KBM-7 (cell line): Measurements from ENCODE around the gene SCN1A.
A peak's percentile ranks its signal among the peaks of the same experiment; 100 is the strongest.
"Not testable (repeated sequence)": the region's sequence is repeated elsewhere in the genome, so short reads cannot be mapped to it uniquely, and the experiment has no call there.

Experiments used
- DNase-seq: peaks from one replicate; pipeline ENCODE4 v3.0.0-alpha.2; 2015
- in situ Hi-C: fragments of 300-500 bp; cut with MboI; formaldehyde crosslinking; loops from 2 replicates; pipeline ENCODE4 v1.14.3; 2020; ENCODE audit warnings: low sequenced_read_pairs, low pct_unique_long_range_greater_than_20kb, mixed read lengths

SCN1A gene

DNA sequence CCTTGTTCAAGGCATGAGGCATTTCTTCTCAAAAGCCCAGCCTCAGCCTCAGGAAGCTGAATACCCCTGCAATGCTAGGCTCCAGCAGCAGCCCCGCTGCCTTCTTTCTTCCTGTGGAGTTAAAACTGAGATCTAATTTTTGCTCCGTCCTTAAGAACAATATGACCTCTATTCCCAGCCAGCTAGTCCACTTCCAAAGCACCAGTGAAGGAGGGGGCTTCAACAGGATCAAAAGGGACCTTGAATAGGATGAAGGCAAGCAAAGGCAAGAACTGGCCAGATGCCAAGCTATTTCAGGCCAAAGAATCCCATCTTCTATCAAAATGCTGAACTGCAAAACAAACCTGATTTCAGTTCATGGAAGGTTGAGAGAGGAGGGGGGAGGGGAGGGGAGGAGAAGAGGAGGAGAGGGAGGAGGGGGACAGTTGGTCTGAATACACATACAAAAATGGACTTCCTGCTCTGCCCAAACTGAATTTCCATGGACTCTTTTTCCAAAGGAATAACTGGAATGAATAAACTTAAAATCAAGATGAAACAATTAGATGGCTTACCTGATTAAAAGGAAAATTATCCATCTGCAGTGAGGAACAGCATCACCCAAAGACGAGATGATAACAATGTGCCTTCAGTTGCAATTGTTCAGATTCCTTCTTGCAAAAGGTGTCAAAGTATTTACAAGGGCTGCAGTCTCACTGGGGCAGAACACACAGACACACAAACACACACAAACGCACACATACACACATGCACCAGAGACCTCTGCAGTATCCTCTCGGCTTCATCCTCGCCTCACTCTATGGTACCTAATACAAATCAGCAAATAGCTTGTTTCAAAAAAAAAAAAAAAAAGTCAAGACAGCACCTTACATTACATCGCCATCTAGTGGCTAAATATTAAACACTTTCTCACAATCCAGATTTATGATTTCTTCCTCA lies at the start of gene SCN1A:
Gene SCN1A (minus strand): TSS at position 804 of the 939 bp plus-strand sequence. CDS start 54,399 bp downstream, outside the sequence.
- in situ Hi-C loops = no loop called here
- peak; percentile 61 for DNase-seq

GRCh38 chr2:166173263-166173662 lies 45.4 kb upstream of the SCN1A start:
- in situ Hi-C loops = no loop called here
- DNase-seq = no peak

- no peak for DNase-seq
- in situ Hi-C loops = no loop called here
Measured at GRCh38 chr2:166171216-166171615, 43.4 kb upstream of the SCN1A start.

DNA sequence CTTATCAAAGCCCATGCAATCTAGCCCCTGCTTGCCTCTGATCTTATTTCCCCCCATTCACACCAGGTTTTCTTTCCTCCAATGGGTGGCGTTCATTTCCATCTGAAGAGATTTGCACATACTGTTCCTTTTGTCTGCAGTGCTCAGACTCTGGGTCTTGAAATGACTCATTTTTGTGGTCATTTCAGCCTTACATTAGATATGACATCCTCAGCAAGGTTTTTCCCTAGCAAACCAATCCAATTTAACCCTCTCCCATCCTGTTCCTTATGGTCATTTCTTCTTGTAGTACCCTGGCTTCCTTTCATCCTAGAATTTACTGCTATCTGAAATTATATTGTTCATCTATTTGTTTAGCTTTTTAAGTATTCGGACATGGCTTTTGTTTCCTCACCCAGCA lies 42.5 kb upstream of the SCN1A start:
- no peak for DNase-seq
- in situ Hi-C loops = no loop called here

DNA sequence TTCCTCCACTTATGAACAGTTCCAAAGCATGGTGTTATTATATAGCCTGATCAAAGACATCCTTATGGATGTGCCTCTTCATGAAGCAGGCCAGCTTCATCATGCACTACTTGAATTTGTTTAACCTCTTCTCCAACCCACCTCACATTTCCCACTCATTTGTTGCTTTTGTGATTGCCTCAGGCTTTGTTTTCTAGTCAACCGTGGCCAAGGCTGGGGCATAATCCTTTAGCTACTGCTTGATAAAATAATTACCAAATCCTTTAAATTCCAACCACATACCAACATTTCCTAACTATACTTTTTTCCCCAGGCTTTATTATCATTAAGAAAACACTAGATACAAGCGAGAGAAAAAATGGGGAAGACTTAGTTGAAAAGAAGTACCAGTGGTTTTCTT lies 39.6 kb upstream of the SCN1A start:
- DNase-seq = no peak
- in situ Hi-C loops = no loop called here

DNA sequence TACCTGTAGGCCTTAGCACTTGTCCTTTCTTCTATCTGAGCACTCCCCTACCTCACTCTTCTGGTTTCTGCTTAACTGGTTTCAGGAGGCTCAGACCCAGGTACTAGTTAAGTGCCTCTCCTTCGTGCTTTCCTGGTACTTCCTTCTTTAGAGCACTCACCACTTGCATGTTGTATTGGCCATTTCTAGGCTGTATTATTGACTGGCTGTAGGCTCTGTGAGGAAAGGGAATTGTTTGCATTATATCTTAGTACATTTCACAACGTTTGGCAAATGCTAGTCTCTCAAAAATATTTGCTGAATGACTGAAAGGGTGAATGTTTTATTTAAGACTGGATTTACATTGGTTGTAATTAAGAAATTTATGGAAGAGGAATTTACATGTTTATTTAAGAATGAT lies 36.0 kb upstream of the SCN1A start:
- in situ Hi-C loops = no loop called here
- DNase-seq = no peak

- in situ Hi-C loops = no loop called here
- DNase-seq = no peak
Measured at GRCh38 chr2:166158546-166158945, 30.7 kb upstream of the SCN1A start.

GRCh38 chr2:166157578-166157977 lies 29.8 kb upstream of the SCN1A start:
- in situ Hi-C loops = no loop called here

DNA sequence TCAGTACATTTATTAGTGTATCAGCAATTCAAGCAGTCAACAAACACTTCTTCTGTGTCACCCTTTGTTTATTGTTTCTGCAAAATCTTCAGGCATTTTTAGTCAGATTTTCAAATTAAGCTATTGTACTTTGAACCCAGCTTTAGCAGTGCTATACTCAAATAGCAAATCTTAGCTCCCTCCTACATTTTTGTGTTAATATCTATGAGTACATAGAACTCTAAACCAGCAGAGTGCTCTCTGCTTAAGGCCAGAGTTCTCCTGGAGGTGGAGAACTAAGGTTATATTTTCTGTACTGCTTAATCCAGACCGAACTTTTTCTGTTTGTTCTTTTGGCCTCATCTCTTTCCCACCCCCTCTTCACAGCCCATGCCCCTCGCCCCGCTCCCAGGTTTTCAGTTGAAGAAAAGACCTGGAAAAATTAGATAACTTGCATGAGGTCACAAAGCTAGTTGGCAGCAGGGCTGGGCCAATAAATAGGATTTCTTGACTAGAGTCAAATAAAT lies 29.2 kb upstream of the SCN1A start:
- DNase-seq = no peak
- in situ Hi-C loops = no loop called here

More at GRCh38 chr2:166157578-166157977, 29.8 kb upstream of the SCN1A start:
- DNase-seq = no peak

- no peak for DNase-seq
- in situ Hi-C loops = no loop called here
Measured at GRCh38 chr2:166155589-166155988, 27.8 kb upstream of the SCN1A start.

DNA sequence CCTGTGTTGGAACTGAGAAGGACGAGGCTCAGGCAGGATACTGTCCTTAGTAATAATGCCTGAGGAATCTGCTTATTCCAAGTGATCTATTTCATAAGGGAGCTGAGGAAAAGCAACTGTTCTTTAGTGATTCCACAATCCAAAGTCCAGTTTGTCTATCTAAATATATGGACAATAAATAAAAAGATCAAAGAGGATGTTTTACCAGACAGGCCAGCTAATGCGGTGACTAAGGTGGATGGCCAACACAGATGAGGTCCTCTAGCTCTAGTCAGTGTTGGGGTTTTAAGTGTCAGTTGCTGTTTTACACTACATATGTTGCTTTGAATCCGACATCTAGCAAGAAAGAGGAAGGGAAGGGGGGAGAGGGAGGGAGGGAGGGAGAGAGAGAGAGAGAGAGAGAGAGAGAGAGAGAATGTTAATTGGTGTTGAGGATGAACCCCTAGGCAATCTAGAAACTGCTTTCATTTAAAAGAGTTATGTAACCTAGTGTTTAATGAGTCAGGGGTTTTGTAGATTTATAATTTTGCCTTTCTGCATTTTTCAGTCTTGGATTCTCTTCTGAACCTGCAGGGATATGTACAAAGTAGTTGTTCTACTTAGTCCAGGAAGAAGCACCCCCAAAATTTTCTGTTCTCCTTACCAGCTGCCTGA lies 27.0 kb upstream of the SCN1A start:
- in situ Hi-C loops = no loop called here

DNA sequence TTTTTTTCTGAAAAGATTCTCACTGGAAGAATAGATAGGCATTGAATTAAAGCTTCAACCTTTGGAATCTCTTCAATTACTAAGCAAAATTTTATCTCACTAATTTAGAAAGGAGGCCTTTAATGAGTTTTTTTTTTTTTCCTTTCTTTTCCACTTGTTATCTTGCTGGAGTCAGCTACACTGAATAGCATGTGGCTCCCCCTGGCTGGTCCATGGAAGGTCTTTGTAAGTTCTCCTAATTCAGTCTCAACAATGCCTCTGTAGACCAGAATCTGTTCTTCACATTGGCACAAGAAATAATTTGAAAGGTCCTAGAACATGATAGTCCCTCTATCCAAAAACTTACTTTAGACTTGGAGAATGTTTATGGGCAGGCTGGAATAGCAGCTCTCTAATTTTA lies 24.2 kb upstream of the SCN1A start:
- in situ Hi-C loops = no loop called here
- no peak for DNase-seq

More for the DNA sequence above, 27.0 kb upstream of the SCN1A start:
- DNase-seq = no peak

DNA sequence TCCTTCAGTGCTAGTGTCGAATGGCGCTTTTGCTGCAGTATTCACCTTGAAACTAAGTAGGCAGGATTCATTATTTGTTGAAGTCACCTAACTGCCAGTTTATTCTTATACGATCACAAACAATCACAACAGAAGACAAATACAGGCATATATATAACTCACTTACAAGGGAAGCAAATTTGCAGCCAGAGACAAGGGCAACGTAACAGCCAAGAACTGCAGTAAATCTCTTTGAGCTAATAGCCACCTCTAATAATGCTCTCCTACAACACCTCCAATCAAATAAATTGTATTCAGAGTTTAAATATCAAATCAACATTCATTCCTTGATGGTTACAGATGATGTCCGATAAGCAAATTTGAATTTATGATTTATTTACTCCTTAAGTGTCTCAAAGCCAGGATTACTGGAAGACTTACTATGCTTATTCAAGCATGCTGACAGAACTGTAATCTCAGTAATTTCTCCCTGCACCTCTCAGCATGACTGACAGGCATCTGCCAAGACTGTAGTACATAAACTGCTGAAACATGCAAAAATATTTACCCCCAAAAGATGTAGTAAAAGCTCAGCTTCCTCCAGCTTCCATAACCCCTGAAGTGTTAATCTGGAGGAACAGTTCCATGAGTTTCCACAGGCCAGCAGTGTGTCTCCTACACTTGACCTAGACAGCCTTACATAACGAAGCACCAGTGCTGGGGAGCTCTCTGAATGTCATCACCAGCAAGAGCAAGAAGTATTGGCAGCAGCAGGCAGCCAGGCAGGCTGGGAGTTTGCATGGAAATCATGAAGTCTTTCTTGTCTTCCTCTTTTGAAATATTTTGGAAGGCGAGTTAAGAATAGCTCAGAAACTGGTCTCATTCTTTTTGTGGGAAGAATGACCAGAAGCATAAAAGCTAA lies 20.9 kb upstream of the SCN1A start:
- in situ Hi-C loops = no loop called here
- no peak for DNase-seq

GRCh38 chr2:166147883-166148282 lies 20.1 kb upstream of the SCN1A start:
- no peak for DNase-seq
- in situ Hi-C loops = no loop called here

DNA sequence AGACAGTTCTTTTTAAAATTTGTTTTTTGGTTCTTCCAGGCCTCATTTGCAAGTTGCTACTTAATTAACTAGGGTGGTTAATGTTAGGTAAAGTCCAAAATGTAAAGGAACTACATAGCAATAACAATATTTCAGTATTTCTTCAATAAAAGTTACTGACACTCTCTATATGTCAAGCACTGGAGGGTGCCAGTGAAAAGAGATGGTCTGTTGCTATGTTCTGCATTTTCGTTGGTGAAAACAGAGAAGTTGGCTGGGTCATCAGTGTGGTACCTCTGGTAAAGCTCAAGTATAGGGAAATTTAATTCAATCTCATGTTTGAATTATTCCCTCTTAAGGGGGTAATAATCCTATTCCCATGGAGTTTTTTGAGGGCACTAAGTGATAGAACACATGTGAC lies 16.3 kb upstream of the SCN1A start:
- in situ Hi-C loops = no loop called here
- no peak for DNase-seq

DNA sequence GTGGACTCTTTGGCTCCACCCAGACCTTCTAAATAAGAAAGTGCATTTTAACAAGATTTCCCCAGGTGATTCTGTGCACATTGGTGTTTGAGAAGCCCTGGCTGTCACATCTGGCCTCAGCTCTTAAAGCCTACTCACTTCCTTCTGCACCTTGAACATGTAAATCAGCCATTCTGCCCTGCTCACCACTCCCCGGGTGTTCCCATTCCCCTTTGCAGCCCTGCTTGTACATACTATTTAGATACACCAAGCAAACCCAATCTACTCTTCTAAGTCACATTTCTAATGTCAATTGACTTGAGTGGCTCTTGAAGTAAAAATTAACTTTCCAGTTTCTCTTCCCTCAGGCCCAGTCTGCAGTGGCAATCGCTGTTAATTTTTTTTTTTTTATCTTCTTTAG lies 13.1 kb upstream of the SCN1A start:
- in situ Hi-C loops = no loop called here
- DNase-seq = no peak

DNA sequence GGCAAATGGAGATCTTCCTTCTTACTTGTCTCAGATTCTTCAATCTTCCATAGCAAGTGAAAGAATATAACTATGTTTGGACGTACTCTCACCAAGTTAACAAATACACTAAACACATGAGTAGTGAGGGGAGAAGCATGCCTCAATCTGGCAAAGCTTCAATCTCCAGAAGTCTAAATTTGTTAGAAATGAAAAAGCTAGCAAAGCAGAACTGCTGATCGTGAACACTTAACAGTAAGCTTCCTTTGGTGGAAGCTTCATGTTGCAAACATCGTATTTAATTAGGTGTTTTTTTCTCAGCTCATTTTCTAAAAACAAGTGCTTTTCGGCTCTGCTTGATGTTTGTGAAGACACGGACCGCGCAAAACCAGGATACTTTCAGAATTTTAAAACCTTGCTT lies 12.7 kb upstream of the SCN1A start:
- in situ Hi-C loops = no loop called here
- DNase-seq = no peak

DNA sequence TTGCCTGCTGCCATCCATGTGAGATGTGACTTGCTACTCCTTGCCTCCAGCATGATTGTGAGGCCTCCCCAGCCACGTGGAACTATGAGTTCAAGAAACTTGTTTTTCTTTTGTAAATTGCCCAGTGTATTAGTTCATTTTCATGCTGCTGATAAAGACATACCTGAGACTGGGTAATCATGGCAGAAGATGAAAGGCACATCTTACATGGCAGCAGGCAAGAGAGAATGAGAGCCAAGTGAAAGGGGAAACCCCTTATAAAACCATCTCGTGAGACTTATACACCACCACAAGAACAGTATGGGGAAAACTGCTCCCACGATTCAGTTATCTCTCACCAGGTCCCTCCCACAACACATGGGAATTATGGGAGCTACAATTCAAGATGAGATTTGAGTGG lies 11.7 kb upstream of the SCN1A start:
- DNase-seq, in situ Hi-C loops: not testable (repeated sequence)

- DNase-seq = no peak
- in situ Hi-C loops = no loop called here
Measured at GRCh38 chr2:166138667-166139066, 10.8 kb upstream of the SCN1A start.
